GM13977 (cell line): Measurements from ENCODE around the gene FRAT2.

ENCODE experiments used
- DNase-seq: peaks from one replicate; pipeline ENCODE4 v3.0.0; 2012; ENCODE audit warnings: low spot score
- CTCF ChIP-seq: IDR thresholded peaks from 2 replicates; pipeline ENCODE4 v1.5.1; 2012; ENCODE audit warnings: mild to moderate bottlenecking, control low read depth; ENCODE audit not compliant: insufficient read depth; ENCODE audit errors: extremely low read depth, missing control alignments
- in situ Hi-C: fragments of 300-500 bp; cut with MboI; formaldehyde crosslinking; loops from one replicate; pipeline ENCODE4 v1.12.0; 2022; ENCODE audit warnings: low sequenced_read_pairs, low pct_unique_long_range_greater_than_20kb, mixed read lengths, inconsistent platforms; ENCODE audit not compliant: unreplicated experiment

FRAT2 gene

GRCh38 chr10:97376413-97376812, 41.9 kb upstream of the FRAT2 start:
- in situ Hi-C loops: no loop called here
- no peak for TF ChIP-seq CTCF
- no peak for DNase-seq

- TF ChIP-seq CTCF: no peak
- no peak for DNase-seq
- in situ Hi-C loops: no loop called here
These were observed 38.9 kb upstream of the FRAT2 start for GRCh38 chr10:97373456-97373855.

- in situ Hi-C loops: no loop called here
- TF ChIP-seq CTCF: no peak
These were observed 37.8 kb upstream of the FRAT2 start for GRCh38 chr10:97372233-97372875.

DNA sequence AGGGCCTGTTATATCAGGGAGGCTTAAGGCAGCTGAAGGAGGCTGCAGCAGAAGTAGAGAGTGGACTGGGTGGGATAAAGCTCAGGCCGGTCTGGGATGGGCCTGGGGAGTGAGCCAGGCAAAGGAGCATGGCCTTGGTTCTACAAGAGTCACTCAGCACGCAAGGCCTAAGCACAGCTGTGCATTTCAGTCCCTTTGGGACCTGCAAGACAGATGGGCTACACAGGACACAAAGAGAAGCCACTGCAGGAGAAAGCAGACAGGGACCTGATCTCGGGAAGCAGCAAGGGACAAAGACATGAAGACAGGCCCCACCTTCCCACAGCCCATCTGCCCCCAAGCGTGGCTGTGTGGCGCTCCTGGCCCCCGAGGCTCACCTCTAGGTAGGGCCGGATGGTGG, 37.2 kb upstream of the FRAT2 start:
- TF ChIP-seq CTCF: no peak
- in situ Hi-C loops: no loop called here
- DNase-seq: no peak

More at GRCh38 chr10:97372233-97372875, 37.8 kb upstream of the FRAT2 start:
- no peak for DNase-seq

DNA sequence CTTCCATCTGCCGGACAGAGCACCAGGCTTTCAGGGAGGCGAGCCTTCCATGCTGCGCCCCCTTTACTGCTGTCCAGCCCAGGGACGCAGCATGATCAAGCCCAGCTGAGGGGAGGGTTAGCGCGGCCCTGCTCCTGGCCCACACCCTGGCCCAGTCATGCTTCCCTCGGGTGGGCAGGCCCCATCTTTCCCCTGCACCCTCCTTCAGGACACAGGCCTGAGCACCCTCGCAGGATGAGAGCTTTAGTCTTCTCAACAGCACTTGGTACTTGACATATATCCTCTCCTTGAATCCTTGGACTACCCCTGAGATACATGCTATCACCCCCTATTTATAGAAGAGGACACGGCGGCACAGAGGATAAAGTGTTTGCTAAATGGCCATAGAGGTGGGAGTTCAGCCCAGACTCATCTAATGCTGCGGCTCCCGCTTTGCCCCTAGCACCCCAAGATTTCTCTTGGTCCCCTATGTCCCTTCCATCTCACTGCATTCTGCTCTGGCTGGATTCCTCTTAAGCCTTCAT, 32.7 kb upstream of the FRAT2 start:
- no peak for DNase-seq
- in situ Hi-C loops: no loop called here
- TF ChIP-seq CTCF: no peak

DNA sequence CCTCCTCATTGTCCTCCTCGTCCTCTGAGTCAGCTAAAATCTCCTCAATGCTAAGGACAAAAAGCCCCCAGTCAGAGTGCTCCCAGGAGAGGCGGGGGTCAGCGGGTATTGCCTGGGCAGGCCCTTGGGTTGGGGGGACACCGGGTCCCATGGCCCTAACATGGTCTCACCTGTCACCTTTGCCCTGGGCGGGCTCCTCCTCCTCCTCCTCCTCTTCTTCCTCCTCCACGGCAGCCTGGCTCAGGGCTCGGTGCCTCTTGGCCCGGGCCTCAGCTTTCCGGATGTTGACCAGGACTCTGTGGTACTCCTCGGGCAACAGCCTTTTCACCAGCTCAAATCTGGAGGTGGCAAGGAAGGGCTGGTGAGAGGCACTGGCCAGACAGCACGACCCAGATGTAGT, 32.0 kb upstream of the FRAT2 start:
- in situ Hi-C loops: no loop called here
- TF ChIP-seq CTCF: no peak
- no peak for DNase-seq
